ENCODE data around the gene RPTN. TPM values are rescaled to one million over a fixed set of nuclear protein-coding genes. Genes with fewer than 3 reads are reported as not detected.

Gene RPTN
- total and polyA plus RNA-seq, 2 of the 4 experiments (the other 2 are of a cell fraction), result not detected

- DNase-seq (peak; percentile 44), ATAC-seq (ENCODE audit: low read depth) (peak; percentile 71)
- H2BK120ac ChIP-seq (ENCODE audit: low read depth, low read length), result no peak overlapping the region
- H2AK9ac ChIP-seq (replicated peaks; ENCODE audit: low read depth, low read length, poor library complexity), result no peak overlapping the region
- no peak overlapping the region for H3K14ac ChIP-seq (replicated peaks; ENCODE audit: low read depth, low read length)
- no peak overlapping the region for H3K18ac ChIP-seq (ENCODE audit: low read depth, low read length)
- H3K79me1 ChIP-seq (ENCODE audit: low read depth in 1 of 2, low read length in 2 of 2), result no peaks in the 10 kb centered on the region
- no peaks in the 10 kb centered on the region for H3K9me1 ChIP-seq (ENCODE audit: insufficient read depth, low read length)
- no peak overlapping the region for H4K91ac ChIP-seq (ENCODE audit: insufficient read depth, low read depth, low read length)
- H2BK20ac ChIP-seq (ENCODE audit: low read depth, low read length), result no peak overlapping the region
- H3K4me2 ChIP-seq (ENCODE audit: low read depth, low read length), result peak overlapping the region; percentile 62
- no peak overlapping the region for H3K56ac ChIP-seq (ENCODE audit: extremely low read depth, insufficient read depth, low read length)
- ChIA-PET CTCF (interaction anchor here (0.6 kb wide), 1 partner anchor 55 kb away, joined by 3 read pairs; no protein-coding TSS in a partner anchor), POLR2A (ENCODE audit: unreplicated experiment) (no interaction called here)
- H2BK5ac ChIP-seq (ENCODE audit: low read depth, low read length, poor library complexity, severe bottlenecking), result no peak overlapping the region
- no peak for TF ChIP-seq ELK1 (IDR thresholded peaks at IDR 0.05; ENCODE audit: borderline replicate concordance, low read depth, low read length)
- no peak for TF ChIP-seq FOS (IDR thresholded peaks at IDR 0.05; ENCODE audit: low read depth, low read length)
- TF ChIP-seq MAFK (IDR thresholded peaks at IDR 0.05; ENCODE audit: low read depth, low read length), result no peak
- TF ChIP-seq MAZ (IDR thresholded peaks at IDR 0.05; ENCODE audit: borderline replicate concordance, low read depth, low read length), result no peak
- no peak for TF ChIP-seq POLR2A (IDR thresholded peaks at IDR 0.05; ENCODE audit: low read depth, low read length)
- TF ChIP-seq SMC3 (IDR thresholded peaks at IDR 0.05; ENCODE audit: low read depth, low read length), result no peak
- no peak for TF ChIP-seq MXI1 (IDR thresholded peaks at IDR 0.05; ENCODE audit: borderline replicate concordance, low read depth, low read length)
- H3K9me3 ChIP-seq (ENCODE audit: control insufficient read depth, insufficient read depth, low read length), result peaks cover 21% of the 10 kb centered on the region
- H3K9ac ChIP-seq (ENCODE audit: low read depth, low read length), result no peak overlapping the region
- peaks cover 3% of the 10 kb centered on the region; the same call in 1 of the 2 replicates for H3K4me1 ChIP-seq (ENCODE audit: control insufficient read depth, insufficient read depth, low read length)
- no TSS peak for BruUV-seq (replicated peaks)
- peak overlapping the region; percentile 76 for H2AFZ ChIP-seq (replicated peaks; ENCODE audit: low read length, poor library complexity)
- dilution Hi-C loops (cut with HindIII; ENCODE audit: low sequenced_read_pairs, unreplicated experiment), result no loop called here
- intact Hi-C loops (cut with micrococcal nuclease), result loop anchor here (5.0 kb wide), 1 partner anchor 58 kb away; no protein-coding TSS in a partner anchor
- no peaks in the 10 kb centered on the region; the same call in 1 of the 2 replicates for H4K20me1 ChIP-seq (ENCODE audit: insufficient read depth, low read length)
- no peaks in the 10 kb centered on the region for H3K36me3 ChIP-seq (ENCODE audit: control insufficient read depth, insufficient read depth, low read length)
- WGBS, 2 experiments (ENCODE audit: extremely low coverage in 2 of 2, insufficient read length in 1 of 2), result 0% methylated on average over 20 of the region's 31 CpGs; no CpG with 5 or more reads in 1 of the 2 experiments
- no peak overlapping the region for H4K5ac ChIP-seq (ENCODE audit: low read depth, low read length)
- no peak overlapping the region for H2AK5ac ChIP-seq (ENCODE audit: low read depth, low read length)
- H3K23ac ChIP-seq (ENCODE audit: low read depth, low read length), result no peak overlapping the region
- peaks cover 66% of the 10 kb centered on the region for H3K27me3 ChIP-seq (ENCODE audit: control insufficient read depth, insufficient read depth, low read length)
- in situ Hi-C loops (cut with MboI; ENCODE audit: low sequenced_read_pairs), result no loop called here
- H4K8ac ChIP-seq (ENCODE audit: low read depth in 2 of 2, low read length in 2 of 2), result no peak overlapping the region
- no peak overlapping the region for H2BK15ac ChIP-seq (ENCODE audit: low read depth, low read length)
- no peak overlapping the region for H3K27ac ChIP-seq (ENCODE audit: insufficient read depth, low read length)
- H3K4ac ChIP-seq (ENCODE audit: low read depth, low read length), result no peak overlapping the region
- peak overlapping the region; percentile 29 for H3K4me3 ChIP-seq (ENCODE audit: insufficient read depth, low read depth, low read length)
Observed at GRCh38 chr1:152110365-152110859, 48.6 kb downstream of the RPTN start.

Data from IMR-90 (cell line).